Testis (tissue), 5 donors: ENCODE results near the gene HTR7. TPM values are rescaled to one million over a fixed set of nuclear protein-coding genes. Genes with fewer than 3 reads are reported as not detected.
"Not testable (repeated sequence)": the region's sequence is repeated elsewhere in the genome, so short reads cannot be mapped to it uniquely, and the experiment has no call there.

Experiments
- DNase-seq: peaks from one replicate; pipeline ENCODE4 v3.0.0-alpha.2; 2019
- H3K27ac ChIP-seq, 2 donors: fragments of 200-600 bp; sonication (generic); one replicate each; pipeline ENCODE4 v1.5.1; 2019
- H3K27me3 ChIP-seq: fragments of 200-600 bp; sonication (generic); one replicate; pipeline ENCODE4 v1.5.1; 2019
- H3K36me3 ChIP-seq: fragments of 200-600 bp; sonication (generic); one replicate; pipeline ENCODE4 v1.5.1; 2017; ENCODE audit warnings: low read depth; ENCODE audit errors: missing control alignments
- H3K4me1 ChIP-seq: fragments of 200-600 bp; sonication (generic); one replicate; pipeline ENCODE4 v1.5.1; 2019
- H3K4me3 ChIP-seq, 2 donors: fragments of 200-600 bp; sonication (generic); one replicate each; pipeline ENCODE4 v1.5.1; 2017 to 2019
- H3K9me3 ChIP-seq: fragments of 200-600 bp; sonication (generic); one replicate; pipeline ENCODE4 v1.5.1; 2017
- POLR2A ChIP-seq: fragments of 450-650 bp; IDR thresholded peaks from one replicate; pipeline ENCODE4 v1.6.1; 2017; ENCODE audit warnings: antibody characterized with exemption, mild to moderate bottlenecking, moderate library complexity
- WGBS, 2 donors: methylation state at CpG; one replicate each; pipeline ENCODE4 v1.1.5; 2018; 5-methylcytosine and 5-hydroxymethylcytosine counted together
- intact Hi-C: fragments of 100-400 bp; cut with DNase I; formaldehyde crosslinking; loops from one replicate; pipeline ENCODE4 v1.15.1; 2023; ENCODE audit warnings: low total_unique reads
- long read RNA-seq, 2 donors: transcript quantifications; one replicate each; lab custom pipeline, GENCODE V29; 2026
- polyA plus RNA-seq: library from polyadenylated mRNA; stranded (reverse); fragments of 350-450 nt; fragmentation: Illumina TruSeq; extraction: RNeasy Lipid Tissue Mini Kit (QIAGEN cat#74804); gene quantifications from one replicate; pipeline ENCODE4 v1.2.3, GENCODE V29; 2014; ENCODE audit warnings: low read depth, low replicate concordance; ENCODE audit not compliant: insufficient read depth
- total RNA-seq, 2 donors: library from RNA; depleted of rRNA; stranded (reverse); fragments of >200 nt; gene quantifications; one replicate each; pipeline ENCODE4 v1.2.3, GENCODE V29; 2016
- TF ChIP-seq, protein P1 (sequence below), 3 experiments: fragments of 450-650 bp in 2 of 3; fragments of 200-600 bp in 1 of 3; sonication (generic) in 1 of 3; IDR thresholded peaks; one replicate each; pipeline ENCODE4 v1.5.1; 2016 to 2019; ENCODE audit warnings: antibody characterized with exemption in 3 of 3, mild to moderate bottlenecking in 2 of 3, moderate library complexity in 1 of 3

HTR7 gene
- 1 to 10 TPM; 8.3 to 9.4 TPM for total RNA-seq
- 26.2 TPM for polyA plus RNA-seq
- long read RNA-seq, donor 1, partial matches to known transcripts = 0 of 1 reads
- long read RNA-seq, donor 1, other reads (novel, unspliced or antisense) = 0 of 1 reads
- long read RNA-seq, donor 2 = 0 reads

DNA sequence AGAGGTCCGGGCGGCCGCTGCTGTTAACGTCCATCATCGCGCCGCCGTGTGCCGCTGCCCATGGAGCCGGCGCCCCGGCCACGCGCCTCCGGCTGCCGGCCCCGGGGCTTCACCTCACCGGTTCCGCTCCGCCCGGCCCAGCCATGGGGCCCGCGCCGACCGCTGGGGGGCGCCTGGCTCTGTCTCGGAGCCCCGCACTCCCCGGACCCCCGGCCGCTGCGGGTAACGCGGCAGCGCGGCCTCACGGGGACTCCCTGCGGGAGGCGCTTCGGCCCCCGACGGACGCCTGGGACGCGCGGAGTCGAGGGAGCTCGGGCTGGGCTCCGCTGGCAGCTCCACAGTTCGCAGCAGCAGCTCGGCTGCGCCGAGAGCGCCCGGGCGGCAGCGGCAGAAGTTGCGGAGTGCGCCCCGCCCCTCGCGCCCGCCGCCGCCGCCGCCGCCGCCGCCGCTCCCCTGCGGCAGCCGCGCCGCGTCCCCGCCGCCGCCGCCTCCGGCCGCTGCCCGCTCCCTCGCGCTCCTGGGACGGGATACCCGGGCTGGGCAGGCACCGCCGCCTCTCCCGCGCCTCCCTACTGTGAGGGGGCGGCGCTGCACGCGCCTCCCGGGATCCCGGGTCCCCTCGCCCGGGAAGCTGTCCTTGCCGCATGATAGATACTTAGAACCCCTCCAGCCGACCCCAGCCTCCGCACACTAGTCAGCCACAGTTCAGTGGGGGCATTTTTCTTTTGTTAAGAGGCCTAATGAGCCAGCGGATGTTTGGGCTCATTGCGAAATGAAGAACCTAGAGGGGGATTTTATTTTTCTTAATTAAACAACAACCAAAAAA, at the start of gene HTR7:
Gene HTR7, minus strand, starts transcription at position 405 of the 826 bp plus-strand sequence. Its CDS starts 368 bp downstream, at position 37.
- Histone ChIP-seq H3K9me3 (no peaks in the 10 kb centered on the region), H3K27me3 (no peaks in the 10 kb centered on the region), H3K27ac (peak within 1 kb of the TSS in 1 of 2 donors; percentile 70), H3K4me1 (no peaks in the 10 kb centered on the region), H3K4me3 (peak within 1 kb of the TSS; percentile 59 to 66), H3K36me3 (no peaks in the 10 kb centered on the region)
- TF ChIP-seq, protein P1, sequence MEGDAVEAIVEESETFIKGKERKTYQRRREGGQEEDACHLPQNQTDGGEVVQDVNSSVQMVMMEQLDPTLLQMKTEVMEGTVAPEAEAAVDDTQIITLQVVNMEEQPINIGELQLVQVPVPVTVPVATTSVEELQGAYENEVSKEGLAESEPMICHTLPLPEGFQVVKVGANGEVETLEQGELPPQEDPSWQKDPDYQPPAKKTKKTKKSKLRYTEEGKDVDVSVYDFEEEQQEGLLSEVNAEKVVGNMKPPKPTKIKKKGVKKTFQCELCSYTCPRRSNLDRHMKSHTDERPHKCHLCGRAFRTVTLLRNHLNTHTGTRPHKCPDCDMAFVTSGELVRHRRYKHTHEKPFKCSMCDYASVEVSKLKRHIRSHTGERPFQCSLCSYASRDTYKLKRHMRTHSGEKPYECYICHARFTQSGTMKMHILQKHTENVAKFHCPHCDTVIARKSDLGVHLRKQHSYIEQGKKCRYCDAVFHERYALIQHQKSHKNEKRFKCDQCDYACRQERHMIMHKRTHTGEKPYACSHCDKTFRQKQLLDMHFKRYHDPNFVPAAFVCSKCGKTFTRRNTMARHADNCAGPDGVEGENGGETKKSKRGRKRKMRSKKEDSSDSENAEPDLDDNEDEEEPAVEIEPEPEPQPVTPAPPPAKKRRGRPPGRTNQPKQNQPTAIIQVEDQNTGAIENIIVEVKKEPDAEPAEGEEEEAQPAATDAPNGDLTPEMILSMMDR (IDR thresholded peaks at IDR 0.05) = peak; percentile 35 to 52 (median 48)
- TF ChIP-seq POLR2A = no peak
- intact Hi-C loops = no loop called here
- WGBS, 2 donors = 0 to 2% methylated on average over 5 to 63 of the region's 104 CpGs
- peak; percentile 69 for DNase-seq

DNA sequence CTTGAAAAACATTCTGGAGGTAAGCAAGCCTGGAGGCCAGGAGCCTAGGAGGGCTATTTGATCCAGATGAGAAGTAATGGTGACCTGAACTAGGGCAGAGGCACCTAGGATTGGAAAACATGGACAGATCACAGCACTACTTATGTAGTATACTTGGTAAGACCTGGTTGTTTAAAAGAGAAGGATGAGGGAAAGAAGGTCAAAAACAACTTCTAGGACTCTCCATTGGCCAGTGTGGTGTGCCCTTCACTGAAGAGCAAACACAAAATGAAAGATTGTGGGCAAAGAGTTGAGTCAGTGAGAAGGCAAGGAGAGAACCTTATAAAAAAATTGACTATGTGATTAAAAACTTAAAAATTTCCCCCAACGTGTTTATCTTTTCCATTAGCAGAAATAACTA, 48.8 kb upstream of the HTR7 start:
- Histone ChIP-seq H3K27ac (no peak overlapping the region), H3K27me3 (no peaks in the 10 kb centered on the region), H3K9me3 (no peaks in the 10 kb centered on the region), H3K4me3 (no peak overlapping the region), H3K36me3 (no peaks in the 10 kb centered on the region), H3K4me1 (no peaks in the 10 kb centered on the region)
- no peak for DNase-seq
- no peak for TF ChIP-seq POLR2A
- TF ChIP-seq, protein P1 (IDR thresholded peaks at IDR 0.05) = no peak
- WGBS, 2 donors = 62 to 63% methylated on average over 1 of the region's 1 CpG
- intact Hi-C loops = loop anchor here (10.0 kb wide), 1 partner anchor 348 kb away; no protein-coding TSS in a partner anchor

DNA sequence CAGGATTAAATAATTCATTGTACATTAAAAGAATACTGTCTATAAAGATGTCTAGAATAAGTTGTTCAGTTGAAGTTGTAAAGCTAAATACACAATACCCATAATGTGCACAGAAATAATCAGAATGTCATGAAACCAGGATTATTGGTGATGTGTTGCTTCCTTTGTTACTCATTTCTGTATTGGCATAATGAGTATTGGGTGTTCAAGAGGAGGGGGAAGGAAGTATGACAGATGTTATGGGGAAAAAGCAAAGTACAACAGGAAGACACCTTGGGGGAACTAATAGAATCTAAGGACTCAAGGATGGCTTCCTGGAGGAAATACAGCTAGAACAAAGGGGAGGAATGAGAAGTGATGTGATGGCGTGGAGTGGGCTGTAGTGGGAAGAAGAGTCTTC, 48.1 kb upstream of the HTR7 start:
- no peak for TF ChIP-seq POLR2A
- TF ChIP-seq, protein P1 (IDR thresholded peaks at IDR 0.05) = no peak
- WGBS, 2 donors = 90 to 95% methylated on average over 1 of the region's 1 CpG

DNA sequence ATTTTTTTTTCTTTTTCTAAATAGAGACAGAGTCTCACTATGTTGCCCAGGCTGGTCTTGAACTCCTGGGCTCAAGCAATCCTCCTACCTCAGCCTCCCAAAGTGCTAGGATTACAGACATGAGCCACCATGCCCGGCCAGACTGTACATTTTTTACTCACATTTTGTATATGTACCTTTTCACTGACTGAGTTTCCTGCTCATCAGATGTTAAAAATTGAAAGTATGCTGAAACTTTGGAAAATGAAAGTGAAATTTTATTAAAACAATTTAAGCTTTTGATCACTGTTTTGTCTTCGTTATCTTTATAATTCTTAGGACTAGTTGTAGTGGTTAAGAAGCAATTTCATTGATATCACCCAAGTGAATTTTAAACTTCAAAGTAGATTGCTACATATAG, 39.1 kb upstream of the HTR7 start:
- H3K27me3 ChIP-seq, H3K4me3 ChIP-seq, intact Hi-C loops, H3K9me3 ChIP-seq, H3K36me3 ChIP-seq, H3K27ac ChIP-seq, DNase-seq, H3K4me1 ChIP-seq: not testable (repeated sequence)
- 87 to 95% methylated on average over 2 of the region's 2 CpGs for WGBS, 2 donors

More for the DNA sequence above, 48.1 kb upstream of the HTR7 start:
- no peak for DNase-seq
- H3K9me3 ChIP-seq = no peaks in the 10 kb centered on the region
- no peak overlapping the region for H3K27ac ChIP-seq
- H3K4me3 ChIP-seq = no peak overlapping the region
- no peaks in the 10 kb centered on the region for H3K4me1 ChIP-seq
- no peaks in the 10 kb centered on the region for H3K36me3 ChIP-seq
- no peaks in the 10 kb centered on the region for H3K27me3 ChIP-seq
- intact Hi-C loops = loop anchor here (10.0 kb wide), 1 partner anchor 349 kb away; no protein-coding TSS in a partner anchor

DNA sequence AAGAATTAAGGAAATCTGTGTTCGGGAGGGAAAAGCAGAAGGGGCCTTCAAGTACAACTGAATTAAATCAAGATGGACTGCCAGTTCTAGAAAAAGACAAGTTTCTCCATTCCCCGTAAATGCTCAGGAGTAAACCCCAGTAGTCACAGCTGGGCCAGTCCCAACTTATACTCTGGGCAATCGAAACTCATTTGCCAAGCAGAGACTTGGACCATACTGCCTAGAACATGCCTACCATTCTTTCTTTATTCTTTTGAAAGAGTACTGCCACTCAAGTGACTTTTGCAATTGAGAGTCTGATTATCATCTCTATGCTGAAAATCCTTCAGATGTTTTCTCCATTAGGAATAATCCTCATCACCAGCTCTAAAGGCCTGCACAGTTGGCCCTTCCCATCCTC, 35.4 kb upstream of the HTR7 start:
- H3K27me3 ChIP-seq = no peaks in the 10 kb centered on the region
- no peaks in the 10 kb centered on the region for H3K9me3 ChIP-seq
- H3K27ac ChIP-seq = no peak overlapping the region
- WGBS, 2 donors = 91 to 94% methylated on average over 3 of the region's 3 CpGs
- no peak overlapping the region for H3K4me3 ChIP-seq
- no peaks in the 10 kb centered on the region for H3K4me1 ChIP-seq
- no peak for TF ChIP-seq POLR2A
- TF ChIP-seq, protein P1 (IDR thresholded peaks at IDR 0.05) = no peak
- DNase-seq = no peak
- intact Hi-C loops = no loop called here
- no peaks in the 10 kb centered on the region for H3K36me3 ChIP-seq
